ENCODE data around the gene CENPB. TPM values are rescaled to one million over a fixed set of nuclear protein-coding genes. Genes with fewer than 3 reads are reported as not detected.

The CENPB gene
- total and polyA plus RNA-seq, 10 of the 15 experiments (the other 5 are each of a cell fraction or from before 2014, with no cell fraction given), result 0.16 to 71.2 (median 14.0) TPM

GRCh38 chr20:3803854-3804253 is 17.3 kb upstream of the CENPB start:
- Histone ChIP-seq H3K4me1 (ENCODE audit: control insufficient read depth, insufficient read depth, low read length) (peaks cover 26% of the 10 kb centered on the region), H3K4me2 (ENCODE audit: control insufficient read depth, insufficient read depth) (no peak overlapping the region), H3K9me3 (replicated peaks; ENCODE audit: control insufficient read depth, insufficient read depth, low read length) (no peaks in the 10 kb centered on the region), H3K4me3 (no peak overlapping the region), H4K20me1 (ENCODE audit: control insufficient read depth, insufficient read depth) (no peaks in the 10 kb centered on the region), H3K27me3 (replicated peaks in 1 of 2; ENCODE audit: control insufficient read depth in 2 of 2, insufficient read depth in 2 of 2, low read length in 1 of 2) (no peaks in the 10 kb centered on the region), H3K36me3 (ENCODE audit: control insufficient read depth in 2 of 2, insufficient read depth in 2 of 2, low read length in 1 of 2) (peaks cover 23 to 28% of the 10 kb centered on the region in 2 experiments), H3K27ac (ENCODE audit: control insufficient read depth, insufficient read depth) (no peak overlapping the region), H2AFZ (ENCODE audit: control insufficient read depth, low read depth, low read length) (no peak overlapping the region), H3K79me2 (ENCODE audit: control insufficient read depth, insufficient read depth, low read length) (peaks cover 5% of the 10 kb centered on the region), H3K9ac (ENCODE audit: control insufficient read depth, insufficient read depth, low read length) (no peak overlapping the region)
- intact Hi-C loops (cut with micrococcal nuclease; ENCODE audit: unreplicated experiment) (no loop called here), in situ Hi-C loops (cut with MboI) (no loop called here)
- ATAC-seq (no peak), FAIRE-seq (no peak), DNase-seq (ENCODE audit: low read depth, low spot score) (no peak)
- RAD21 ChIA-PET (ENCODE audit: unreplicated experiment), result no interaction called here
- TF ChIP-seq BCL11A (IDR thresholded peaks at IDR 0.05; ENCODE audit: low read depth, low read length) (no peak), JUND (IDR thresholded peaks at IDR 0.05; ENCODE audit: low read depth, low read length) (no peak), CBX5 (IDR thresholded peaks at IDR 0.05; ENCODE audit: low read depth) (no peak), POLR2A (IDR thresholded peaks at IDR 0.05; ENCODE audit: low read depth, low read length) (no peak), HDAC6 (IDR thresholded peaks at IDR 0.05; ENCODE audit: unreplicated experiment) (no peak), TCF12 (IDR thresholded peaks at IDR 0.05; ENCODE audit: low read depth, low read length) (no peak), NFXL1 (IDR thresholded peaks at IDR 0.05; ENCODE audit: borderline replicate concordance) (no peak), STAT1 (conservative IDR thresholded peaks at IDR 0.05) (no peak), REST (IDR thresholded peaks at IDR 0.05; ENCODE audit: low read depth, low read length) (no peak), POU2F2 (IDR thresholded peaks at IDR 0.05; ENCODE audit: borderline replicate concordance, low read depth, low read length) (no peak), BCLAF1 (IDR thresholded peaks at IDR 0.05) (no peak), ATF2 (IDR thresholded peaks at IDR 0.05; ENCODE audit: low read length) (no peak), PRDM15 (CRISPR knock-in tag; IDR thresholded peaks at IDR 0.05) (no peak), NFYB (IDR thresholded peaks at IDR 0.05; ENCODE audit: insufficient read depth, low read depth, low read length) (no peak), TBL1XR1 (IDR thresholded peaks at IDR 0.05; ENCODE audit: low read depth, low read length) (no peak)
- POLR2A ChIA-PET, result no interaction called here
- no TSS peak for BruUV-seq (replicated peaks)
- 92% methylated on average over 6 of the region's 6 CpGs for WGBS (ENCODE audit: insufficient coverage, insufficient replicate concordance, low lambda C conversion rate, missing lambda C conversion rate)
- SMC1A ChIA-PET (ENCODE audit: uncharacterized antibody, unreplicated experiment), result no interaction called here
- CTCF ChIA-PET, result no interaction called here
